GM21619 (cell line): ENCODE measurements around the gene GPR171.
A peak's percentile ranks its signal among the peaks of the same experiment; 100 is the strongest.
"Not testable (repeated sequence)": the region's sequence is repeated elsewhere in the genome, so short reads cannot be mapped to it uniquely, and the experiment has no call there.

ENCODE experiments used
- ATAC-seq: cut with Tn5 transposase; IDR thresholded peaks from one replicate; pipeline ENCODE4 v1.9.1; 2021; ENCODE audit not compliant: unreplicated experiment

GPR171 gene

GRCh38 chr3:151203051-151203420 is at the start of gene GPR171:
TSS of gene GPR171 (minus strand) at chr3:151203216. CDS start at chr3:151199386, 3,830 bp downstream.
- peak; percentile 94 for ATAC-seq

DNA sequence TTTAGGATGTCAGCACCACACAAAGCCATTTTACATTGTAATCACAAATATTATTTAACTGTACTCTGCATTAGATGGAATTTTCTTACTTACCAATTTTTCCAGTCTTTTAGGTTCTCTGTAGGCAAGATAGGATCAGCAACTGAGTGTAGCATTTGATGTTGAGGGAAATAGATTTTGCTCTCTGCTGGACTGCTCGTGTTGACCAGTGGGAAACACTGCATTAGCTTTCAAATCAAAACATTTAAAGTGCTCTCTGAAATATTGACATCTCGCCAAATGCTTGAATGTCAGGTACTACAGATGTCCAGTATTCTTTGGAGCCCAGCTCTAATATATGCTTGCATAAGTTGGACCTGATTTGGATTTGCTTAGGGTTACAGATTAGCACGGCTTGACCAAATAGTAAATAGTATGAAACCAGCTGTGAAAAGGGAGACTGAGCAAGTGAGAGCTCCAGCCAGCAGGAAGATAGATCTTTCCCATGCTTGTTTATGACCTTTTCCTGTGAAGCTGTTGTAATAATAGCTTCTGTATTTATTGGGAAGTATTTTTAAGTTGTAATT is 45.8 kb upstream of the GPR171 start:
- no peak for ATAC-seq

GRCh38 chr3:151242006-151242405 is 39.0 kb upstream of the GPR171 start:
- not testable (repeated sequence) for ATAC-seq

GRCh38 chr3:151236736-151237135 is 33.7 kb upstream of the GPR171 start:
- no peak for ATAC-seq

DNA sequence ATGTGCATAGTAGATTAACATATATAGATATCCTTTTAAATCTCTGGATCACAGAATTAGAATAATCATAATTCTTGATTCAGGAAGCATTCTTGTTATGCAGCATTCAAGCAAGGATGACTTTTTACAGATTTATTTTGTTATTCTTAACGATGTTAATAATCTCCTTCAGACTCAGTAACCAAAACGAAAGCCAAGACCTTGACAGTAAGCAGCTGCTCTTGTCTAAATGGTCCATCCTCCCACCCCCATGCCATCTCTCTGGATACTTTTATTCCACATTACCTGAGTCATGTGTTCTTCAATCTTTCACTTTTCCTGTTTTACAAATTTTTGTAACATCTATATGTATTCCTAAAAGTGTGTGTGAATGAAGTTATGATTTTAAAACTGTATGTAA is 33.3 kb upstream of the GPR171 start:
- no peak for ATAC-seq

DNA sequence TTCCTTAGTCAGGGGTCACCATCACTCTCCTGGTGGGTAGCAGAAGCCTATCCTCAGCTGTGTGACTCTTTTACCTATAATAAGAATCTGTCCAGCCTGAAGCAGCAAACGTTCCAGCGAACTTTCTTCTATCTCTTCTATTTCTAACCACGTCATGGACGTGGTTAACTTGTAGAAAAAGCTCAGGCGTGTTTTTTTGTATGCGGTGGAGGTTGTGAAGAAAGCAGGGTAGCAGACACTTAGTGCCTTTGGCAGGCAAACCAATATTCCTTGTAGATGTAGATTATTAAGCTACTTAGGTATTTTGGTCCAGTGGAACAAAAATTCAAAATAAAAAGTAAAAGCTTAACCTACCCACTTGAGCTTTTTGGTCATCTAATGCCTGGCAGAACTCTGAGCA is 31.8 kb upstream of the GPR171 start:
- no peak for ATAC-seq

DNA sequence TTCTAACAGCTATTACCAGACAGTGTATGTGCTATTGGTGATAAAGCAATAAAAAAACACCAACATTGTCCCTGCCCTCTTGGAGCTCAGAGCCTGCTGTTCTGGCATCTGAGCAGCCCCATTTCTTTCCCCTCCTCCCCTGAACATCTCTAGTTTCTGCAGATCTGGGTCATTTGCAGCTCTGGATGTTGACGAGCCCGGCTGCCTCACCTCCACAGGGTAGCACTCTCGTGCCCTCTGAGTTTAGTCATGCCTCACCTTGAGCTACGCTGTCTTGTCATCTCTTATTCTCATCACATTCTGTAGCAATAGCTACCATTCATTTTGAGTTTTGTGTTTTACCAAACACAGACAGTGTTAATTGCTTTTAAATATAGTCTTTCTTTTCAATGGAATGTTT is 30.0 kb upstream of the GPR171 start:
- ATAC-seq: no peak

DNA sequence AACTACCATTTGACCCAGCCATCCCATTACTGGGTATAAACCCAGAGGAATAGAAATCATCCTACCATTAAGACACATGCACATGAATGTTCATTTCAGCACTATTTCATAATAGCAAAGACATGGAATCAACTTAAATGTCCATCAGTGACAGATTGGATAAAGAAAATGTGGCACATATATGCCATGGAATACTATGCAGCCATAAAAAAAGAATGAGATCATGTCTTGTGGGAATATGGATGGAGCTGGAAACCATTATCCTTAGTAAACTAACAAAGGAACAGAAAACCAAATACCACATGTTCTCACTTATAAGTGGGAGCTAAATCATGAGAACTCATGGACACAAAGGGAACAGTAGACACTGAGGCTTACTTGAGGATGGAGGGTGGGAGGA is 29.4 kb upstream of the GPR171 start:
- not testable (repeated sequence) for ATAC-seq

DNA sequence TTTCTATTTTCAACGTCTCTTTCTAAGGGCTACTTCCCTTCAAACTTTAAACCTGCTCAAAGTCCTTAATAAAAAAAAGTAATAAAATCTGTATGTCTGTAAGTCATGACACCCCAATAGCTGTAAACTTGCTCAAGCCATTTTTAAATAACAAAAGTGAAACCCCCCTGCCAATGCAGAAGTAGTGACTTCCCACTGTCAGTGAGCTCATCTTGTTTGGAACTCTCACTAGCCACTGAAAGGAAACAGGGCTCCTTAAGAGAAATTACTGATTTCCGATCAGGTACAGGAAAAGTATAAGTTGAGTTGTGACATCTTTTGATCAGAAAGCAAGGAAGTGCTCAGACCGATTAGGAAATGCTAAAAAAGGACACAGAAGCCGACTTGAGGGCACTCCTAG is 27.6 kb upstream of the GPR171 start:
- ATAC-seq: peak; percentile 47

- no peak for ATAC-seq
Observed at GRCh38 chr3:151228666-151229040, 25.6 kb upstream of the GPR171 start.

- ATAC-seq: peak; percentile 89
Observed at GRCh38 chr3:151227807-151228665, 25.0 kb upstream of the GPR171 start.

GRCh38 chr3:151227266-151227806 is 24.3 kb upstream of the GPR171 start:
- ATAC-seq: peak; percentile 16

GRCh38 chr3:151226825-151227224 is 23.8 kb upstream of the GPR171 start:
- no peak for ATAC-seq

- no peak for ATAC-seq
Observed at GRCh38 chr3:151226088-151226563, 23.1 kb upstream of the GPR171 start.

DNA sequence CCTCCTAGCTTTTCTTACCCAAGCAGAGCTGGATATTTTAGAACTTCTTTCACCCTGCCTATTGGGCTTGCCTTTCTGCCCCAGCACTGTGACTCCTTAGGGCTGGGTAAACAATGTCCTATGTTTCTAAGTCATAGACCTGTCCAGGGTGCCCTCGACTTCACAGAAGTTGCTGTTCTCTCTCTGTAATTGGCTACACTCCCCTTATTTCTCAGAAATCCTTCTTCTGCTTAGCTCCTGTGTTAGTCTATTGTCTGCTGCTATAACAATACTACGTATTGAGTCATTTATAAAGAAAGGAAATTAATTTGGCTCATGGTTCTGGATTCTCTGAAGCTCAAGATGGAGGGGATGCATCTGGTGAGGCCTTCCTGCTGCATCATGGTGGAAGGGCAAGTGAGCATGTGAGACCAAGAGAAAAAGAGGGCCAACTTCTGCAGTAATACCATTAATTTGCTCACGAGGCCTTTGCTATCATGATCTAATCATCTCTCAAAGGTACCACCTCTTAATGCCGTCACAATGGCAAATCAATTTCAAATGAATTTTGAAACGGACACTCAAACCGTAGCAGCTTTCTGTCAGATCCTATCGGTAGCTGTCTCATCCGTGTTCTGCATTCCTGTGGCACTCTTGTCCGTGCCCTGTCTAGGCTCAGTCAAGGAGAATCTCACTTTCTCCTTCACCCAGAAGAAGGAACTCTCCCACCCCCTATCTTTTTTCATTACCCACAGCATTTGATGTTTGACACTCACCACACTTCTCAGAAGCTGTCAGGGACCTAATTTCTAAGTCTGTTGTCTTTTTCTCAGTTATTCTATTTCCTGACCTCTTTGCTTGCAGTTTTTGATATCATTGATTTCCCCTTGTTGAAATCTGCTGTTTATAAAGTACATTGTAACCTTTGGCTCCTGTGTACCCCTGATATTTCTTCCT is 22.3 kb upstream of the GPR171 start:
- no peak for ATAC-seq

DNA sequence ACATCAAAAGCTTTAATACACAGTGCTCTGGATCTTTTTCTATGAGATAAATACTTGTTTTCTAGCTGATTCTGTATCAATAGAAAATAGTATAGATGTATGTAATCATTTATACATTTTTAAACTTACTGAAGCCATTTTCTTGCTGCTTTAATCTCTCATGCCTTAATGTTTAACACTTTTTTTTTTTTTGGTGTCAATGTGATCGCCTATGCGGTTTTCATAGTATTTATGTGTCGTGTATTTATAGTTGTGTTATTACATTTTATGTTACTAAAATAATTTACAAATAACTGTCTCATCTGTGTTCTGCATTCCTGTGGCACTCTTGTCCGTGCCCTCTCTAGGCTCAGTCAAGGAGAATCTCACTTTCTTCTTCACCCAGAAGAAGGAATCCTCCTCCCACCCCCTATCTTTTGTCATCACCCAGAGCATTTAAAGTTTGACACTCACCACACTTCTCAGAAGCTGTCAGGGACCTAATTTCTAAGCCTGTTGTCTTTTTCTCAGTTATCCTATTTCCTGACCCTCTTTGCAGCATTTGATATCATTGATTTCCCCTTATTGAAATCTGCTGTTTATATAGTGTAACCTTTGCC is 21.4 kb upstream of the GPR171 start:
- no peak for ATAC-seq

GRCh38 chr3:151219056-151219455 is 16.0 kb upstream of the GPR171 start:
- ATAC-seq: no peak

DNA sequence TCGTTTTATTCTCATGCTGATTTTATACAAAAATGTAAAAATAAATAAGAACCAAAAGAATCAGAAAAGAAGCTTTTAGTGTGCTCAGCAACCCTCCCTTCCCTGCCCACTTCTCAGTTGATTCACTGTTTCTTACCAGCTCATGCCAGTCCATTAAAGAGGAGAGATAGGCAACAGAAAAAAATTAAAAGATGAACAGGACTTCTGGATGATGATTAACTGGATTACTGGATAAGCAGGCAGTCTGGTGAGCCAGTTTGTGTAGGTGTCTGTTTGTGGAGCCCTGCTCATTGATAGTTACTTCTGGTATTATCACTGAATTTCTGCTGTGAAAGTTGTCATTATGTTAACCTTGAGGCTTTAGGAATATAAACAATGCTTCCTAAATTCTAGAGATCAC is 15.1 kb upstream of the GPR171 start:
- ATAC-seq: no peak

DNA sequence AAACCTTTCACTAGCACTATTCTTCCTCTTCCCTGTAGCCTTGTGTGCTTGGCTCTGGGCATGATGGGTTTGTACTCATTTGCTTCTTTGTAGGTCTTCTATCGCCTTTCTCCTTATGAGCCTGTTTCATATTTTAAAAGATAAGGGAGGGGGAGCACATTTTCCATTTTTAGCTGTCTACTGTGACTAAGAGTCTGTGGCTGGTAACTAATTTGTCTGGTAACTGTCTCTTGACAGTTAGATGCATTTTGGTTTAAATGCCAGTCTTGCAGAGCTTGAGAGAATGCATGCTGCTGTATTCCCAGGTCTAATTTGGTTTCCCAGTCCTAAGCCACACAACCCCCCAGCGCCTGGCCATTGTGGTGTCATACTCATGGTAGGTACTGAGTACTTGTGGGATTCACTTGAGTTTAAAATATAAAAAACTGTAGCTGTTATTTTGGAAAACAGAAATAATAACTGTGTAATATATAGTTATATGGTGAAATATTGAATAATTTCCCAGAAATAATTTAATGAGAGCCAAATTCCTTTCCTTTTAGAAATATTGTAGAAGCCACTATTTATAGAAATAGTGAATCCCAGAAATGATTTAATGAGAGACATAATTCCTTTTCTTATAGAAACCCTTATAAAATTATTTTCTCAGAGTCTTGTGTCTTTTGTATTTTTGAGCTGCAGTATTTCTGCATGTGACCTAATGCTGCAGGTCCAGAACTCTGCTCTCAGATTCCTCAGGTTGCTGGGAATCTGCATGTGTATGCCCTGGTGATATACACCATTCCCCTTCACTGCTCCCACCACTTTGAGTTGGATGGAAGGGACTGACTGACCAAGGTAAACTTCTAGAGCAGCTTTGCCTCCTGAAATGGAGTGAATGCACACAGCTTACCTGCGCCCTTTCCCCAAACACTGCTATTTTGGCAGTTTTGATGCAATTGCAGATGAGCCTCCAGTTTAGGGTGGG is 13.9 kb upstream of the GPR171 start:
- no peak for ATAC-seq

GRCh38 chr3:151214459-151214858 is 11.4 kb upstream of the GPR171 start:
- no peak for ATAC-seq
